ENCODE data around the gene USP12.

USP12 gene

DNA sequence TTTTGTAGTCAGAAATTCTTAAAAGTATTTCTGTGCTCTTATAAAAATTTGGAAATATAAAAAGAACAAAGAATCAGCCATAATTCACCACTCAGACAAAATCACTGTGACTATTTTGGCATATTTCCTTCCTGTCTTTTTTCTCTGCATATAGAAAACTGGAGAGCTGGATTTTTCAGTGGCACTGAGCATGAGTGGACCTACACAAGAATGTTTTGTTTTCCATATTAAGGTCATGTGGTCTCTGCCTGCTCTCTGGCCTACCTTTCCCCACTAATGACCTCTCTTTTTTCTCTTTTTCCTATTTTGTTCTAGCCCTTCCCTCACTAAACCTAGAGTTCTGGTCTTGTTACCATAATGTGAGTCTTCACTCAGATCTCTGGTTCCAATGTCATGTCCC lies 17.6 kb upstream of the USP12 start:
- Histone ChIP-seq H3K4me1 (no peaks in the 10 kb centered on the region), H3K27me3 (no peaks in the 10 kb centered on the region), H3K4me3 (ENCODE audit: low read depth, low read length) (no peak overlapping the region), H3K36me3 (no peaks in the 10 kb centered on the region), H3K9me3 (no peaks in the 10 kb centered on the region)
- TF ChIP-seq, protein P1, sequence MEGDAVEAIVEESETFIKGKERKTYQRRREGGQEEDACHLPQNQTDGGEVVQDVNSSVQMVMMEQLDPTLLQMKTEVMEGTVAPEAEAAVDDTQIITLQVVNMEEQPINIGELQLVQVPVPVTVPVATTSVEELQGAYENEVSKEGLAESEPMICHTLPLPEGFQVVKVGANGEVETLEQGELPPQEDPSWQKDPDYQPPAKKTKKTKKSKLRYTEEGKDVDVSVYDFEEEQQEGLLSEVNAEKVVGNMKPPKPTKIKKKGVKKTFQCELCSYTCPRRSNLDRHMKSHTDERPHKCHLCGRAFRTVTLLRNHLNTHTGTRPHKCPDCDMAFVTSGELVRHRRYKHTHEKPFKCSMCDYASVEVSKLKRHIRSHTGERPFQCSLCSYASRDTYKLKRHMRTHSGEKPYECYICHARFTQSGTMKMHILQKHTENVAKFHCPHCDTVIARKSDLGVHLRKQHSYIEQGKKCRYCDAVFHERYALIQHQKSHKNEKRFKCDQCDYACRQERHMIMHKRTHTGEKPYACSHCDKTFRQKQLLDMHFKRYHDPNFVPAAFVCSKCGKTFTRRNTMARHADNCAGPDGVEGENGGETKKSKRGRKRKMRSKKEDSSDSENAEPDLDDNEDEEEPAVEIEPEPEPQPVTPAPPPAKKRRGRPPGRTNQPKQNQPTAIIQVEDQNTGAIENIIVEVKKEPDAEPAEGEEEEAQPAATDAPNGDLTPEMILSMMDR (IDR thresholded peaks at IDR 0.05; ENCODE audit: low read depth, low read length) = no peak
- DNase-seq = no peak

DNA sequence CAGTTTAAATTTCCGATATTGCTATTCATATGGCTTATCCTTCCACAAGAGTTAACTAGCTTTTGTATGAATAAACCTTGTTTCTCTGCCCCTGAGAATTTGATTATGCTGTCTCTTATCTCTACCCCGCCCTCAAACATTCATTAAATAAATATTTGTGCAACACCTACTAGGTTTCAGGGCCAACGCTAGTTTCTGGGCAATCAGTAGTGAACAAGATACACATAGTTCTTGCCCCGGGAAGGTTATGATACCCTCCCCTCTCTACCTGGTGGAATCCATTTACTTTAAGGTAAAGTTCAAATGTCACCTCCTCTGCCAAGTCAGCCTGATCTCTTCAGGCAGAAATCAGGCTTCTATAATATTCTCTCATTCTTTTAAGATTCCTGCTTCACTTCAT lies 16.6 kb upstream of the USP12 start:
- H3K9me3 ChIP-seq = no peaks in the 10 kb centered on the region
- no peaks in the 10 kb centered on the region for H3K27me3 ChIP-seq
- 0 out of 2 replicates have a peak, but pooled peaks cover 5% of the 10 kb centered on the region for H3K4me1 ChIP-seq
- H3K4me3 ChIP-seq (ENCODE audit: low read depth, low read length) = no peak overlapping the region
- TF ChIP-seq, protein P1 (IDR thresholded peaks at IDR 0.05; ENCODE audit: low read depth, low read length) = no peak
- DNase-seq = no peak
- no peaks in the 10 kb centered on the region for H3K36me3 ChIP-seq

DNA sequence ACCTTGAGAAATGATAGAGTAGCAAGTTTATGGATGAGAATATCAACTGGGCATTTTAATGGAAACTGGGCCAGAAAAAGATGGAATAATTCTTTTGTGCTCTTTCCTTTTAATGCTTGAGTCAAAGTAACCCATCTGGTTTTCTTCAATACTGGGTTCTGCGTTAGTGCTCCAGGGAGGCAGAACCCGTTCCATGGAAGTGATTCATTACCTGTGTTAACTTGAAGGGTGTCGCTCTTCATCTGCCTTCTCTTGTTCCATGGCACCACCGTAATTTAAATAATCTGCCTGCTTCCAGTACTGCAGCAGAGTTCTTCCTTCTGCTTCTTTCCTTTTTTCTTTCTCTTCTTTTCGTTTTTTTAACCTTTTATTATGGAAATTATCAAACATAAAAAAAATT lies 14.7 kb upstream of the USP12 start:
- Histone ChIP-seq H3K36me3 (no peaks in the 10 kb centered on the region), H3K4me1 (0 out of 2 replicates have a peak, but pooled peaks cover 5% of the 10 kb centered on the region), H3K27me3 (no peaks in the 10 kb centered on the region), H3K4me3 (ENCODE audit: low read depth, low read length) (no peak overlapping the region), H3K9me3 (no peaks in the 10 kb centered on the region)
- no peak for DNase-seq
- TF ChIP-seq, protein P1 (IDR thresholded peaks at IDR 0.05; ENCODE audit: low read depth, low read length) = no peak

DNA sequence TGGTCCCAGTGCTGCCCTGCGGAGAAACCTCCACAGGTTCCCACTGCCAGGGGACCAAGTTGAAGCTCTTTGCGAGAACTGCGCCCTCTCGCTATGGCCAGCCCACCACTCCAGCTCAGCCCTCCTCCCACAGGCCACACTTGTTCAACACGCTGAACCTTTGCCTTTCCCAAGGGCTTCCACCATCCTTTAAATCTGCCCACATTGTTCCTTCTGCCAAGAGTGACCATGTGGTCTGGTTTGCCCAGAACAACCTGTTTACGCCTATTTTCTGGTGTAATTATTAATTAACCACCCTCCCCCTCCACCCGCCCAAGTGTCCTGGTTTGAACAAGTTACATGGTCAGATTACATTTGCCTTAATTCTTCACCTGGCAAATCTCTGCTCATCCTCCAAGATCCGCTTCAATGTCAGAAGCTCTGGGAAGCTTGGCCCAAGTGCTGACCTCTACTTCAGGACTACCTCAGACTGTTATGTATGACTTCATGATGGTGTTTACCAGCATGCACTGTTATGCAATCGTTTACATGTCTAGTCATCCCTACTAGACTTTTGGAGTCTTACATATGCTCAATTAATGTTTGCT lies 12.0 kb upstream of the USP12 start:
- no peaks in the 10 kb centered on the region for H3K36me3 ChIP-seq
- TF ChIP-seq, protein P1 (IDR thresholded peaks at IDR 0.05; ENCODE audit: low read depth, low read length) = no peak
- no peak for DNase-seq
- 0 out of 2 replicates have a peak, but pooled peaks cover 5% of the 10 kb centered on the region for H3K4me1 ChIP-seq
- H3K27me3 ChIP-seq = no peaks in the 10 kb centered on the region
- H3K9me3 ChIP-seq = no peaks in the 10 kb centered on the region
- H3K4me3 ChIP-seq (ENCODE audit: low read depth, low read length) = no peak overlapping the region

DNA sequence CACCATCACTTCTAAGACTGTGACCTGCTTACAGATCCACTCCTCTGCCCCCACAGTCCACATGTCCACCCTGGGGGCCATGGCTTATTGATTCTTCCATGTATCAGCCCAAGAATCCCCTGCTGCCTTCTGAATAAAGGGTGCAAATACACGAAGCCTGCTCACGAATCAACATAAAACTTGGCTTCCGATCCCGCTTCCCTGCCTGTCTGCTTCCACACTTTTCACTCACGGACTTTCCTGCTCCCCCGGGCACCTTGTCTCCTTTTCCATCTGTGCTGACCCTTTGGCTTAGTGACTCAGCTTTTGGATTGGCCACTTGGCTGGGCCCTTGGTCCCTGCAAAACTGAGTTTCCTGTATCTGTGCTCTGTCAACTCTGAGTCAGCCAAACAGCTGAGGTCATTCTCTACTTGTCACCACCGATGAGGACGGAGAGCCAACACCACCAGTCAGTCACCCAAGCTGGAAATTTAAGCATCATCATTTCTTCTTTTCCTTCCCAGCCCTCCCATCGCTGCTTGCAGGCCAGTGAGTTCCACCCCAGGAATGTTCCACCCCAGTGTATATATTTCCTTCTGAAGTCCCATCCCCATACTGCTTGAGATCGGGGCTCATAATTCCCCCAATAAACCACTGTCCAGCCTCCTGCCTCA lies 11.4 kb upstream of the USP12 start:
- TF ChIP-seq, protein P1 (IDR thresholded peaks at IDR 0.05; ENCODE audit: low read depth, low read length) = no peak
- H3K4me1 ChIP-seq = 0 out of 2 replicates have a peak, but pooled peaks cover 5% of the 10 kb centered on the region
- H3K9me3 ChIP-seq = no peaks in the 10 kb centered on the region
- H3K27me3 ChIP-seq = no peaks in the 10 kb centered on the region
- H3K36me3 ChIP-seq = no peaks in the 10 kb centered on the region
- DNase-seq = peak; percentile 46
- H3K4me3 ChIP-seq (ENCODE audit: low read depth, low read length) = peak overlapping the region; percentile 14; the same call in 1 of the 2 replicates

DNA sequence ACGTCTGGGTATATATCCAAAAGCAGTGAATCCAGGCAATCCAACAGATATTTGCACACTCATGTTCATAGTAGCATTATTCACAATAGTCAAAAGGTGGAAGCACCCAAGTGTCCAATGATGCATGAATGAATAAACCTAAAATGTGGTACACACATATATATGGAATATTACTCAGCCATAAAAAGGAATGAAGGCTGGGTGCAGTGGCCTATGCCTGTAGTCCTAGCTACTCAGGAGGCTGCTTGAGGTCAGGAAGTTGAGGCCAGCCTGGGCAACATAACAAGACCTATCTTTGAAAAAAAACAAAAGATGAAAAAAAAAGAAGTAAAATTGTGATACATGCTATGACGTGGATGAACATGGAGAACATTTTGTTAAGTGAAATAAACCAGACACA lies 10.4 kb upstream of the USP12 start:
- 0 out of 2 replicates have a peak, but pooled peaks cover 5% of the 10 kb centered on the region for H3K4me1 ChIP-seq
- no peaks in the 10 kb centered on the region for H3K9me3 ChIP-seq
- no peaks in the 10 kb centered on the region for H3K27me3 ChIP-seq
- DNase-seq = no peak
- no peaks in the 10 kb centered on the region for H3K36me3 ChIP-seq
- no peak overlapping the region for H3K4me3 ChIP-seq (ENCODE audit: low read depth, low read length)
- TF ChIP-seq, protein P1 (IDR thresholded peaks at IDR 0.05; ENCODE audit: low read depth, low read length) = no peak
